Neuronal stem cell (in vitro differentiated cells): ENCODE measurements around the gene FZD10.

Source experiments
- DNase-seq: peaks from one replicate; pipeline ENCODE4 v3.0.0-alpha.2; 2013; ENCODE audit warnings: low spot score
- H2AFZ ChIP-seq: one replicate; pipeline ENCODE4 v1.6.1; 2013; ENCODE audit warnings: mild to moderate bottlenecking, low read length, inconsistent platforms
- H2AK5ac ChIP-seq: 2 replicates; pipeline ENCODE4 v1.6.1; 2013; ENCODE audit warnings: low read depth, mild to moderate bottlenecking, inconsistent platforms, low read length, moderate library complexity, mixed read lengths
- H2BK120ac ChIP-seq: 2 replicates; pipeline ENCODE4 v1.6.1; 2013; ENCODE audit warnings: low read depth, mild to moderate bottlenecking, inconsistent platforms, low read length, moderate library complexity, mixed read lengths
- H2BK12ac ChIP-seq: one replicate; pipeline ENCODE4 v1.6.1; 2013; ENCODE audit warnings: low read length, inconsistent platforms
- H2BK15ac ChIP-seq: 2 replicates; pipeline ENCODE4 v1.6.1; 2013; ENCODE audit warnings: mild to moderate bottlenecking, low read length, inconsistent platforms, mixed read lengths
- H2BK5ac ChIP-seq: one replicate; pipeline ENCODE4 v1.6.1; 2013; ENCODE audit warnings: inconsistent platforms, mild to moderate bottlenecking, low read length, moderate library complexity
- H3K14ac ChIP-seq: one replicate; pipeline ENCODE4 v1.6.1; 2013; ENCODE audit warnings: low read length, inconsistent platforms
- H3K18ac ChIP-seq: 2 replicates; pipeline ENCODE4 v1.6.1; 2013; ENCODE audit warnings: low read length, inconsistent platforms
- H3K23ac ChIP-seq: 2 replicates; pipeline ENCODE4 v1.6.1; 2013; ENCODE audit warnings: low read depth, mild to moderate bottlenecking, mixed read lengths, low read length, inconsistent platforms; ENCODE audit not compliant: poor library complexity
- H3K27ac ChIP-seq: replicated peaks from 3 replicates; pipeline ENCODE4 v1.5.1; 2013; ENCODE audit warnings: low read length, inconsistent platforms
- H3K27me3 ChIP-seq, 3 experiments: 2 replicates each; pipeline ENCODE4 v1.6.1; 2013; ENCODE audit warnings: low read length in 3 of 3, mild to moderate bottlenecking in 2 of 3, inconsistent platforms in 1 of 3, low read depth in 1 of 3, mixed read lengths in 1 of 3, moderate library complexity in 1 of 3; ENCODE audit not compliant: control insufficient read depth in 3 of 3, insufficient read depth in 3 of 3
- H3K36me3 ChIP-seq, 2 donors: replicated peaks in 1 of 2; 2 replicates each; pipeline ENCODE4 v1.6.1; 2013; ENCODE audit warnings: low read length in 2 of 2; ENCODE audit not compliant: control insufficient read depth in 2 of 2, insufficient read depth in 2 of 2
- H3K4ac ChIP-seq: 2 replicates; pipeline ENCODE4 v1.6.1; 2013; ENCODE audit warnings: inconsistent platforms, mild to moderate bottlenecking, low read length, moderate library complexity
- H3K4me1 ChIP-seq, 2 donors: 1 replicate in 1 of 2; 2 replicates in 1 of 2; pipeline ENCODE4 v1.6.1; 2013; ENCODE audit warnings: low read length in 2 of 2, low read depth in 1 of 2; ENCODE audit not compliant: control insufficient read depth in 2 of 2, insufficient read depth in 1 of 2
- H3K4me2 ChIP-seq: one replicate; pipeline ENCODE4 v1.6.1; 2013; ENCODE audit warnings: mild to moderate bottlenecking, low read length, inconsistent platforms; ENCODE audit not compliant: insufficient read depth, poor library complexity, severe bottlenecking
- H3K4me3 ChIP-seq, 2 donors: 2 replicates each; pipeline ENCODE4 v1.5.1; 2013; ENCODE audit warnings: low read length in 2 of 2, mild to moderate bottlenecking in 2 of 2, inconsistent platforms in 1 of 2, moderate library complexity in 1 of 2
- H3K79me1 ChIP-seq: one replicate; pipeline ENCODE4 v1.6.1; 2013; ENCODE audit warnings: low read depth, mild to moderate bottlenecking, inconsistent platforms, low read length, moderate library complexity
- H3K9ac ChIP-seq: one replicate; pipeline ENCODE4 v1.6.1; 2013; ENCODE audit warnings: mild to moderate bottlenecking, low read depth, low read length, inconsistent platforms; ENCODE audit not compliant: poor library complexity
- H3K9me3 ChIP-seq, 2 donors: replicated peaks in 1 of 2; 2 replicates each; pipeline versions ENCODE3 to v1.6.1; 2013; ENCODE audit warnings: low read length in 2 of 2, mild to moderate bottlenecking in 2 of 2, inconsistent platforms in 1 of 2, low read depth in 1 of 2, mixed read lengths in 1 of 2, moderate library complexity in 1 of 2; ENCODE audit not compliant: control insufficient read depth in 2 of 2, insufficient read depth in 1 of 2
- H4K8ac ChIP-seq: one replicate; pipeline ENCODE4 v1.6.1; 2013; ENCODE audit warnings: low read depth, mild to moderate bottlenecking, inconsistent platforms, low read length, moderate library complexity
- H4K91ac ChIP-seq: one replicate; pipeline ENCODE4 v1.6.1; 2013; ENCODE audit warnings: low read length, low read depth, mild to moderate bottlenecking, inconsistent platforms; ENCODE audit not compliant: poor library complexity
- WGBS, 2 donors: extraction: QIAGEN DNeasy Blood & Tissue Kit; methylation state at CpG; one replicate each; pipeline ENCODE4 v1.1.7; 2013; ENCODE audit warnings: missing lambda C conversion rate in 2 of 2, mixed read lengths in 1 of 2; ENCODE audit not compliant: insufficient read length in 2 of 2, insufficient replicate concordance in 1 of 2; ENCODE audit errors: extremely low coverage in 2 of 2; 5-methylcytosine and 5-hydroxymethylcytosine counted together

The FZD10 gene

DNA sequence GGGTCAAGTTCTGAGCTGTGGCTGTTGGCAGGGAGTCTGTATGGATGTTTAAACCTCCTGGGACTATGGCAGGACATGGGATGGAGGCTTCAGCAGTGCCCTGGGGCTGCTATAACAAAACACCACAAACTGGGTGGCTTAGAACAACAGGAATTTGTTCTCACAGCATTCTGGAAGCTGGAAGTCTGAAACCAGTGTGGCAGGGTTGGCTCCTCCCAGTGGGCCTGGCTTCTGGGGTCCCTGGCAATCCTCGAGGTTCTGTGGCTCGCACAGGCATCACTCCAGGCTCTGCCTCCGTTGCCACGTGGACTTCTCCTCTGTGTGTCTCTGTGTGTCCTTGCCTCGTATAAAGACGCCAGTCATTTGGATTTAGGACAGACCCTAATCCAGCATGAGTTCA, 39.9 kb downstream of the FZD10 start:
- Histone ChIP-seq H2AFZ (no peak overlapping the region), H3K9me3 (peaks cover 0 to 7% of the 10 kb centered on the region in 2 donors), H3K27ac (no peak overlapping the region), H4K91ac (no peak overlapping the region), H2BK15ac (no peak overlapping the region), H3K14ac (no peak overlapping the region), H2BK5ac (no peak overlapping the region), H3K27me3 (peaks cover 0 to 2% (median 0%) of the 10 kb centered on the region in 3 experiments), H3K36me3 (no peaks in the 10 kb centered on the region), H2BK12ac (no peak overlapping the region), H3K4me3 (no peak overlapping the region), H3K23ac (no peak overlapping the region), H3K9ac (no peak overlapping the region), H3K79me1 (no peaks in the 10 kb centered on the region), H3K18ac (no peak overlapping the region), H2BK120ac (no peak overlapping the region), H3K4me2 (no peak overlapping the region), H3K4me1 (no peaks in the 10 kb centered on the region), H4K8ac (no peak overlapping the region), H3K4ac (no peak overlapping the region), H2AK5ac (no peak overlapping the region)
- no CpG with 5 or more reads among the region's 6 CpGs for WGBS, 2 donors
- no peak for DNase-seq

DNA sequence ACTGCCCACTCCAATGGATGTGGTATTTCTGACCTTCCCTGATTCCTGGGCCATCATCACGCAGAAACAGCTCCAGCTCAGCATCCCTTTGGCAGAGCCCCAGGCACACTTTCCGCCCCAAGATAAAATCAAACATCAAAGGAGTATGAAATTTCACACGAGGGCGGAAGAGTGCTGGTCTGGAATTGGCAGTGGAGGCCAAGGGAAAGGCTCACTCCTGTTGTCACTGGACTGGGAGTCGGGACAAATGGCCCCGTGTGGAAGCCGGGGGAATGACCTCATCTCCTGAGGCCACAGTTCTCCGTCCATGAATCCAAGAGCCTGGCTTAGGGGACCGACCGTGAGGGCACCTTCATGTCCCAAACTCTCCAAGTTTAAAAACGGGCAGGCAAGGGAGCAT, 40.9 kb downstream of the FZD10 start:
- Histone ChIP-seq H3K79me1 (no peaks in the 10 kb centered on the region), H3K4me1 (no peaks in the 10 kb centered on the region), H2BK12ac (no peak overlapping the region), H2BK120ac (no peak overlapping the region), H3K27ac (no peak overlapping the region), H3K9me3 (peaks cover 0 to 7% of the 10 kb centered on the region in 2 donors), H2AK5ac (no peak overlapping the region), H3K9ac (no peak overlapping the region), H4K91ac (no peak overlapping the region), H3K4me3 (no peak overlapping the region), H3K4me2 (no peak overlapping the region), H3K36me3 (no peaks in the 10 kb centered on the region), H3K18ac (no peak overlapping the region), H2AFZ (no peak overlapping the region), H2BK15ac (no peak overlapping the region), H3K14ac (no peak overlapping the region), H3K4ac (no peak overlapping the region), H3K27me3 (no peaks in the 10 kb centered on the region), H3K23ac (no peak overlapping the region), H2BK5ac (no peak overlapping the region), H4K8ac (no peak overlapping the region)
- no peak for DNase-seq
- WGBS, 2 donors = no CpG with 5 or more reads among the region's 11 CpGs

DNA sequence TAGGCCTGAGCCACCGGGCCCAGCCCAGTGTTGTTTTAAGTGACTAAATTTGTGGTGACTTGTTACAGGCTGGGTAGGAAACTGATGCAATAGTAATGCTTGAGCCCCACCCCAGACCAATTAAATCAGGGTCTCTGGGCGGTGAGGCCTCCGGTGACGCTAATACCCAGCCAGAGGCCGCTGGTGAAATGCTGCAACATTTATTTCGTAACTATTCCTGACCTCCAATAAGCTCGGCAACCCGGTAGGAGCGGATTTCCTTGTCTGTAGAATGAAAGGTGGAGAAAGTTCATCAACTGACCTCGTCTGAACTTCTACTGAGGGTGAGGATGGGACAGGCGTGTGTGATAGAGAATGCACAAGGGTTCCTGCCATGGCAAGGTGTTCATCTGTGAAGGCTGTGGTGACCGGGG, 42.3 kb downstream of the FZD10 start:
- no CpG with 5 or more reads among the region's 12 CpGs for WGBS, 2 donors
- H3K18ac ChIP-seq = no peak overlapping the region

DNA sequence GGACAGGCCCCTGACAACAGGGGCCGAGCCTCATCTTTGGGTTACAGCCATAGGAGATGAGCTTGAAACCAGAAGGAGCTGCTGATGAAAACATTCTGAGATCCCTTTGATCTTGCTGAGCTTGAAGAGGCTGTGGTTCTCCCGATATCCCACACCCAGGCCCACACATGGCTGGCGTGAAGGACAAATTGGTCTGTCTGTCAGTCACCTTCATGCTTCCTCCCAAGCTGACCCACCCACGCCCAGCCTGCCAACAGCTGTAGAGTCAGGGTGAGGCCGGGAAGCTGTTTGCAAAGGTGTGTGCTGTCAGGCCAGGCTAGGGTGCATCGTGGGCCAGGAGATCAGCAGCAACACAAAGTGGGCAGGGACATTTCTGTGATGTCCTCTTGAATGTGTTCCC, 43.2 kb downstream of the FZD10 start:
- Histone ChIP-seq H3K4me3 (no peak overlapping the region), H3K27ac (no peak overlapping the region), H3K4me1 (no peaks in the 10 kb centered on the region), H2BK15ac (no peak overlapping the region), H3K18ac (no peak overlapping the region), H3K9me3 (peaks cover 0 to 5% of the 10 kb centered on the region in 2 donors), H3K4me2 (no peak overlapping the region), H3K36me3 (no peaks in the 10 kb centered on the region), H2BK120ac (no peak overlapping the region), H2BK12ac (no peak overlapping the region), H3K27me3 (no peaks in the 10 kb centered on the region), H4K91ac (no peak overlapping the region), H3K9ac (no peak overlapping the region), H2AFZ (no peak overlapping the region), H4K8ac (no peak overlapping the region), H3K14ac (no peak overlapping the region), H3K23ac (no peak overlapping the region), H2BK5ac (no peak overlapping the region), H3K79me1 (no peaks in the 10 kb centered on the region), H3K4ac (no peak overlapping the region), H2AK5ac (no peak overlapping the region)
- WGBS, 2 donors = no CpG with 5 or more reads among the region's 6 CpGs
- no peak for DNase-seq

More for the DNA sequence above, 42.3 kb downstream of the FZD10 start:
- Histone ChIP-seq H4K8ac (no peak overlapping the region), H2AK5ac (peak overlapping the region; percentile 8), H3K23ac (no peak overlapping the region), H3K4me2 (no peak overlapping the region), H2BK15ac (no peak overlapping the region), H3K4me3 (no peak overlapping the region), H4K91ac (no peak overlapping the region), H2BK120ac (no peak overlapping the region), H3K14ac (no peak overlapping the region), H2AFZ (no peak overlapping the region), H2BK5ac (no peak overlapping the region), H3K27me3 (no peaks in the 10 kb centered on the region), H2BK12ac (no peak overlapping the region), H3K9me3 (peaks cover 0 to 7% of the 10 kb centered on the region in 2 donors), H3K9ac (no peak overlapping the region), H3K4ac (no peak overlapping the region), H3K4me1 (no peaks in the 10 kb centered on the region), H3K36me3 (no peaks in the 10 kb centered on the region), H3K27ac (no peak overlapping the region), H3K79me1 (no peaks in the 10 kb centered on the region)
- no peak for DNase-seq
